SU-DHL-6 (cell line): Measurements from ENCODE around the gene PLXNC1.

Experiments
- H2AFZ ChIP-seq: fragments of 200-600 bp; sonication (generic); 2 replicates; pipeline ENCODE4 v1.6.1; 2014; ENCODE audit warnings: low read depth, mild to moderate bottlenecking, moderate library complexity, mixed read lengths, antibody characterized with exemption, low read length; ENCODE audit not compliant: severe bottlenecking
- H3F3A ChIP-seq: fragments of 200-600 bp; shearing (Covaris generic); 2 replicates; pipeline ENCODE4 v1.6.0; 2016; ENCODE audit warnings: antibody characterized with exemption, mild to moderate bottlenecking; ENCODE audit not compliant: insufficient read depth
- H3K27ac ChIP-seq: fragments of 200-600 bp; sonication (generic); 2 replicates; pipeline ENCODE4 v1.5.1; 2016; ENCODE audit warnings: low read depth, mild to moderate bottlenecking, low read length, moderate library complexity, mixed read lengths
- H3K27me3 ChIP-seq: fragments of 200-600 bp; sonication (generic), shearing (Covaris generic); 2 replicates; pipeline ENCODE4 v1.6.0; 2014; ENCODE audit warnings: mild to moderate bottlenecking, low read length
- H3K36me3 ChIP-seq: fragments of 200-600 bp; sonication (generic); 2 replicates; pipeline ENCODE4 v1.6.1; 2014; ENCODE audit warnings: mild to moderate bottlenecking, low read length, mixed read lengths
- H3K4me2 ChIP-seq: fragments of 300-600, 200-600 bp; shearing (Covaris generic), sonication (generic); 2 replicates; pipeline ENCODE4 v1.6.0; 2014; ENCODE audit warnings: low read length, low read depth, mild to moderate bottlenecking; ENCODE audit not compliant: poor library complexity, severe bottlenecking
- H3K4me3 ChIP-seq: fragments of 200-600 bp; sonication (generic); 2 replicates; pipeline ENCODE4 v1.5.1; 2014; ENCODE audit warnings: antibody characterized with exemption, low read length, mild to moderate bottlenecking, mixed read lengths; ENCODE audit not compliant: insufficient read depth, poor library complexity, severe bottlenecking
- H3K79me2 ChIP-seq: fragments of 200-600 bp; sonication (generic); 2 replicates; pipeline ENCODE4 v1.6.1; 2014; ENCODE audit warnings: mild to moderate bottlenecking, low read length, moderate library complexity; ENCODE audit not compliant: insufficient read depth
- H3K9ac ChIP-seq: fragments of 200-600 bp; sonication (generic); 2 replicates; pipeline ENCODE4 v1.7.0; 2014; ENCODE audit warnings: mild to moderate bottlenecking, low read length
- H3K9me2 ChIP-seq: fragments of 200-600 bp; sonication (generic); replicated peaks from 2 replicates; pipeline ENCODE4 v1.6.1; 2014; ENCODE audit warnings: low read length; ENCODE audit not compliant: insufficient read depth
- H3K9me3 ChIP-seq: fragments of 200-600 bp; sonication (generic); 2 replicates; pipeline ENCODE4 v1.6.1; 2014; ENCODE audit warnings: low read length, mixed read lengths; ENCODE audit not compliant: insufficient read depth
- H4K20me1 ChIP-seq: fragments of 200-600 bp; sonication (generic); 2 replicates; pipeline ENCODE4 v1.6.1; 2014; ENCODE audit warnings: low read depth, mild to moderate bottlenecking, antibody characterized with exemption, low read length, moderate library complexity, mixed read lengths
- EZH2phosphoT487 ChIP-seq: fragments of 200-600 bp; sonication (generic), shearing (Covaris generic); conservative IDR thresholded peaks from 2 replicates; pipeline ENCODE4 v1.6.1; 2018; ENCODE audit warnings: mild to moderate bottlenecking, antibody characterized with exemption, low read length, moderate library complexity, mixed read lengths
- TF ChIP-seq, protein P1 (sequence below): fragments of 200-600 bp; sonication (generic); IDR thresholded peaks from one replicate; pipeline ENCODE4 v1.5.1; 2017; ENCODE audit warnings: antibody characterized with exemption, mild to moderate bottlenecking, low read length, moderate library complexity; ENCODE audit not compliant: insufficient read depth, poor library complexity, severe bottlenecking

PLXNC1 gene

DNA sequence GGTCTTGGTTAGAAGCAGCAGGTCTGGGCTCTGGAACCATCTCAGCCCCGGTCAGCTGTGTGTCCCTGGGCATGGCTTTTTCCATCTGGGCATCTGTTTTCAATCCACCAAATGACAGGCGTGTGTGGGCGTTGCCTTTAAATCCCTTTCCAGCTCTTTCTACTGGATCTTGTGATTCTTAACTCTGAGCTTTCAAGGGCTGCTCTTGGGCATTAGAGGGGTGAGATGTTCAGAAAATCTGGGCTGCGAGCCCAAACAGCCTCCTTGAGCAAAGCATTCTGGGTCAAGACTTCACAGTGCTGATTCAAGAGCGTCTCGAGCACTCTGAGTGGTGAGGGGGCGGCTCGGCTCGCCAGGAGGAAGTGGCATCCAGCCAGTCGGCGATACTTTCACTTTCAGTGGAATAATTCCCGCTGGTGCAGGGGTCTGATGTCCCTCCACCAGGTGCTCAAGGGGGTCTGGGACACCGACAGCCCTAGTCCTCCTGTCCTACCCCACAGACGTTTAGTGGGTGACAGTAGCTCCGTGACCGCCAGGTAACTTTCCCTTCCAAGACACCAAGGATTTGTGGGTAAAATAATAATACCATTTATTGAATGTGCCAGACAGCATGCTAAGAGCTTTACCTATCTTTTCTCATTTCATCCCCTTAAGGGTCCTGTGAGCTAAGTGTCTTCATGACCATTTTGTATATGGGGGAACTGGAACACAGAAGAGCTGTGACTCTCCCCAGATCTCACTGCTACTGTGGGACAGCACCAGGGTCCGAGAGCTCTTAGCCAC is 114.0 kb downstream of the PLXNC1 start:
- H3K4me2 ChIP-seq, result peak overlapping the region; percentile 47
- no peaks in the 10 kb centered on the region; the same call in 1 of the 2 replicates for H3K36me3 ChIP-seq
- TF ChIP-seq, protein P1, sequence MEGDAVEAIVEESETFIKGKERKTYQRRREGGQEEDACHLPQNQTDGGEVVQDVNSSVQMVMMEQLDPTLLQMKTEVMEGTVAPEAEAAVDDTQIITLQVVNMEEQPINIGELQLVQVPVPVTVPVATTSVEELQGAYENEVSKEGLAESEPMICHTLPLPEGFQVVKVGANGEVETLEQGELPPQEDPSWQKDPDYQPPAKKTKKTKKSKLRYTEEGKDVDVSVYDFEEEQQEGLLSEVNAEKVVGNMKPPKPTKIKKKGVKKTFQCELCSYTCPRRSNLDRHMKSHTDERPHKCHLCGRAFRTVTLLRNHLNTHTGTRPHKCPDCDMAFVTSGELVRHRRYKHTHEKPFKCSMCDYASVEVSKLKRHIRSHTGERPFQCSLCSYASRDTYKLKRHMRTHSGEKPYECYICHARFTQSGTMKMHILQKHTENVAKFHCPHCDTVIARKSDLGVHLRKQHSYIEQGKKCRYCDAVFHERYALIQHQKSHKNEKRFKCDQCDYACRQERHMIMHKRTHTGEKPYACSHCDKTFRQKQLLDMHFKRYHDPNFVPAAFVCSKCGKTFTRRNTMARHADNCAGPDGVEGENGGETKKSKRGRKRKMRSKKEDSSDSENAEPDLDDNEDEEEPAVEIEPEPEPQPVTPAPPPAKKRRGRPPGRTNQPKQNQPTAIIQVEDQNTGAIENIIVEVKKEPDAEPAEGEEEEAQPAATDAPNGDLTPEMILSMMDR, result no peak
- TF ChIP-seq EZH2phosphoT487, result no peak
- no peaks in the 10 kb centered on the region for H4K20me1 ChIP-seq
- H3F3A ChIP-seq, result peaks cover 9% of the 10 kb centered on the region
- peak overlapping the region; percentile 35; the same call in 1 of the 2 replicates for H3K9ac ChIP-seq
- no peaks in the 10 kb centered on the region for H3K9me2 ChIP-seq
- no peaks in the 10 kb centered on the region for H3K9me3 ChIP-seq
- peak overlapping the region; percentile 14 for H3K4me3 ChIP-seq
- 0 out of 2 replicates have a peak overlapping the region, but pooled peaks have one; percentile 6 for H3K27ac ChIP-seq
- H3K79me2 ChIP-seq, result no peaks in the 10 kb centered on the region
- H2AFZ ChIP-seq, result peak overlapping the region; percentile 73
- H3K27me3 ChIP-seq, result no peaks in the 10 kb centered on the region

DNA sequence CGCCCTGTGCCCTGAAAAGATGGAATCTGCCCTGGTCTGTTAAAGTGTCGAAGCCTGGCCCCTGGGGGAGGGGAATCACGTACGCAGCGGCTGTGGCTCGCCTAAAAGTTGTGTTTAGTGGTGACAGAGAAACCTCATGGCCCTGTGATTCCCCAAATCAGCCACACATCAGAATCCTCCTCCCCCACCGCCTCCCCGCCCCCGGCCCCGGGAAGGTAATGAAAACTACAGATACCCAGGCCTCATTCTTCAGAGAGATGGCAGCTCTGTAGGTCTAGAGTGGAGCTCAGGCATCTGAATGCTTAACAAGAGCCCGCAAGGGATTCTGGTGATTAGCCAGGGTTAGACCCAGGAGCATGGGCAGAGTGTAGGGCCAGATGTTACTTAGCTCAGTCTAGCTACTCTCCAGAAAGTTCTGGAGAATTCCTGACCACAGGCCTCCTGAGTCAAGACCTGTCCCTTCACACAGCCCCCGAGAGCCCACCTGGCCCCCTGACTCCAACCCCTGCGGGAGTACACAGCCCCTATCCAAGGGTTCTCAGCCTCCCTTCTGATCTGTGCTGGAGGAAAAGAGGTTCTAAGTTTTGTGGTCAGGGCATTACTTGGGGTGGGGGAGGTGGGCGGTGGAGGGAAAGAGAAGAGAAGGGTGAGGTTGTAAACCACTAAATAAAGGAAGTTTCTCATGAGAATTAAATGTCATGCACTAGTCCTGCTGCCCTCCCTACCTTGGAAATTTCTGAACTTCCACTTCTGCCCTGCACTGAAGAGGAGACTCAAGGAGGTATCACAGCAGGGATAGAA is 114.8 kb downstream of the PLXNC1 start:
- H3K4me3 ChIP-seq, result no peak overlapping the region
- H3K79me2 ChIP-seq, result no peaks in the 10 kb centered on the region
- H3K9me3 ChIP-seq, result no peaks in the 10 kb centered on the region
- H4K20me1 ChIP-seq, result no peaks in the 10 kb centered on the region
- H3K27me3 ChIP-seq, result no peaks in the 10 kb centered on the region
- TF ChIP-seq EZH2phosphoT487, result no peak
- TF ChIP-seq, protein P1, result no peak
- H3K36me3 ChIP-seq, result no peaks in the 10 kb centered on the region; the same call in 1 of the 2 replicates
- H3K4me2 ChIP-seq, result peak overlapping the region; percentile 47
- H2AFZ ChIP-seq, result no peak overlapping the region
- H3K9ac ChIP-seq, result peak overlapping the region; percentile 35; the same call in 1 of the 2 replicates
- no peak overlapping the region for H3K27ac ChIP-seq
- H3K9me2 ChIP-seq, result no peaks in the 10 kb centered on the region
- peaks cover 5% of the 10 kb centered on the region for H3F3A ChIP-seq

DNA sequence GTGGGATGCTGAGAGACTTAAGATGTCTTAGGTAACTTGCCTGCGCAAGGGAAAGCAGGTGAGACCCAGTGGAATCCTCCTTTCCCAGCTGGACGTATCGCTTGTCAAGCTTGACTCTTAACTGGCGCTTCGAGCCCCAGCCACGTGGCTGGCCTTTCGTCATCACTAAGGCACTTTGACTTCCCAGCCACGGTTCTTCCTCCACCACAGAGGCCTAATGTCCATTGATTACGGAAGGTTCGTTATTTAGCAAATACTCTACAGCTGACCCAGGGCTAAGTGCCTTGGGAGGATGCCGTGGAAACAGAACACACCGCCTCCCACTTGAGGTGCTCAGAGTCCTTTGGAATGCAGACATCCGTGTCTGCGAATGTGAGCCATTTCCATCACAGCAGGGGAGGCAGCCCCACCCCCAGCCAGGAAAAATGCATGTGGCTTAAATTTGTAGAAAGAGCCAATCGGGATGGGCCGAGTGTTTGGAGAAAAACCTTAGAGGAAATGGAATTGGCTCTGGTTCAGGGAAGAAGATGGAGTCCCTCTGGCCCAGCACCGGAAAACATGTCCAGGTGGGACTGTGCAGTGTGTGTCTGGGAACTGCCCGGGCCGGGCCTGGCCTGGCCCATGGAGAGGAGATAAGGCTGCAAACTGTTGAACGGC is 115.7 kb downstream of the PLXNC1 start:
- TF ChIP-seq, protein P1, result no peak
- no peak for TF ChIP-seq EZH2phosphoT487
- H3K4me2 ChIP-seq, result no peak overlapping the region

More for the DNA sequence above, 115.7 kb downstream of the PLXNC1 start:
- no peaks in the 10 kb centered on the region for H3K79me2 ChIP-seq
- H3K9me3 ChIP-seq, result no peaks in the 10 kb centered on the region
- no peaks in the 10 kb centered on the region for H3K27me3 ChIP-seq
- H2AFZ ChIP-seq, result no peak overlapping the region
- no peak overlapping the region for H3K9ac ChIP-seq
- H3K4me3 ChIP-seq, result no peak overlapping the region
- H3K9me2 ChIP-seq, result no peaks in the 10 kb centered on the region
- peaks cover 2% of the 10 kb centered on the region; the same call in 1 of the 2 replicates for H3F3A ChIP-seq
- H4K20me1 ChIP-seq, result no peaks in the 10 kb centered on the region
- H3K27ac ChIP-seq, result no peak overlapping the region
- no peaks in the 10 kb centered on the region; the same call in 1 of the 2 replicates for H3K36me3 ChIP-seq
